Astrocyte of the spinal cord (primary cell): ENCODE measurements around the gene RPS21.

Experiments used
- DNase-seq: peaks from one replicate; pipeline ENCODE4 v3.0.0; 2011; ENCODE audit warnings: low read depth, low spot score
- H3K4me3 ChIP-seq: 2 replicates; pipeline ENCODE4 v1.5.1; 2011; ENCODE audit warnings: low read depth, mild to moderate bottlenecking, low read length, moderate library complexity
- CTCF ChIP-seq: IDR thresholded peaks from 2 replicates; pipeline ENCODE4 v1.5.1; 2012; ENCODE audit warnings: low read depth, mild to moderate bottlenecking, low read length, inconsistent platforms
- in situ Hi-C: cut with HindIII; loops from 2 replicates; pipeline ENCODE4 v1.10.0; 2017; ENCODE audit warnings: low sequenced_read_pairs

RPS21 gene

GRCh38 chr20:62386383-62387218 is at the start of gene RPS21:
TSS of gene RPS21 (plus strand) at chr20:62387103. CDS start at chr20:62387339, 236 bp downstream.
- in situ Hi-C loops, result no loop called here
- H3K4me3 ChIP-seq, result peak within 1 kb of the TSS; percentile 99
- no peak for TF ChIP-seq CTCF
- DNase-seq, result peak; percentile 88

GRCh38 chr20:62337558-62338293 is 49.2 kb upstream of the RPS21 start:
- no peak for DNase-seq
- no peak for TF ChIP-seq CTCF
- in situ Hi-C loops, result no loop called here
- no peak overlapping the region for H3K4me3 ChIP-seq

GRCh38 chr20:62338294-62338620 is 48.6 kb upstream of the RPS21 start:
- in situ Hi-C loops, result no loop called here
- TF ChIP-seq CTCF, result no peak
- DNase-seq, result no peak

GRCh38 chr20:62339647-62340062 is 47.2 kb upstream of the RPS21 start:
- no peak for DNase-seq
- no peak for TF ChIP-seq CTCF
- H3K4me3 ChIP-seq, result no peak overlapping the region
- in situ Hi-C loops, result no loop called here

More at GRCh38 chr20:62338294-62338620, 48.6 kb upstream of the RPS21 start:
- H3K4me3 ChIP-seq, result no peak overlapping the region

- H3K4me3 ChIP-seq, result no peak overlapping the region
- in situ Hi-C loops, result no loop called here
- no peak for DNase-seq
- no peak for TF ChIP-seq CTCF
Measured at GRCh38 chr20:62342910-62343309, 44.0 kb upstream of the RPS21 start.

- DNase-seq, result no peak
- TF ChIP-seq CTCF, result no peak
- H3K4me3 ChIP-seq, result no peak overlapping the region
- in situ Hi-C loops, result no loop called here
Measured at GRCh38 chr20:62344092-62344491, 42.8 kb upstream of the RPS21 start.
